Astrocyte (in vitro differentiated cells and primary cell): ENCODE measurements around the gene EMC1. TPM values are rescaled to one million over a fixed set of nuclear protein-coding genes. Genes with fewer than 3 reads are reported as not detected.
A peak's percentile ranks its signal among the peaks of the same experiment; 100 is the strongest.

Source experiments
- DNase-seq: peaks from one replicate; pipeline ENCODE4 v3.0.0-alpha.2; 2010; ENCODE audit warnings: low read depth
- FAIRE-seq: peaks from 2 replicates; lab custom pipeline; 2011; peaks lifted over from hg19 to GRCh38; lab: Jason Lieb, UNC
- H2AFZ ChIP-seq: 2 replicates; pipeline ENCODE4 v1.6.0; 2012; ENCODE audit warnings: low read depth, low read length, inconsistent platforms
- H3K27ac ChIP-seq: 2 replicates; pipeline ENCODE4 v1.5.1; 2011; ENCODE audit warnings: low read depth, low read length, inconsistent platforms
- H3K27me3 ChIP-seq: 2 replicates; pipeline ENCODE4 v1.6.0; 2011; ENCODE audit warnings: low read length, inconsistent platforms; ENCODE audit not compliant: insufficient read depth
- H3K36me3 ChIP-seq: 2 replicates; pipeline ENCODE4 v1.5.1; 2011; ENCODE audit warnings: low read length, inconsistent platforms; ENCODE audit not compliant: insufficient read depth
- H3K4me1 ChIP-seq: 2 replicates; pipeline ENCODE4 v1.5.1; 2011; ENCODE audit warnings: low read length, inconsistent platforms; ENCODE audit not compliant: insufficient read depth
- H3K4me2 ChIP-seq: 2 replicates; pipeline ENCODE4 v1.6.0; 2012; ENCODE audit warnings: low read length, inconsistent platforms
- H3K4me3 ChIP-seq: 2 replicates; pipeline ENCODE4 v1.5.1; 2011; ENCODE audit warnings: low read depth, mild to moderate bottlenecking, low read length, inconsistent platforms; ENCODE audit not compliant: insufficient read depth
- H3K79me2 ChIP-seq: 2 replicates; pipeline ENCODE4 v1.6.0; 2012; ENCODE audit warnings: mild to moderate bottlenecking, low read length, inconsistent platforms; ENCODE audit not compliant: insufficient read depth
- H3K9ac ChIP-seq: 2 replicates; pipeline ENCODE4 v1.6.0; 2012; ENCODE audit warnings: mild to moderate bottlenecking, low read length, inconsistent platforms
- H3K9me3 ChIP-seq: 2 replicates; pipeline ENCODE4 v1.5.1; 2012; ENCODE audit warnings: low read depth, mild to moderate bottlenecking, low read length, inconsistent platforms; ENCODE audit not compliant: insufficient read depth
- H4K20me1 ChIP-seq: 2 replicates; pipeline ENCODE4 v1.6.0; 2012; ENCODE audit warnings: low read length, inconsistent platforms; ENCODE audit not compliant: insufficient read depth
- H3K27ac Mint-ChIP-seq: one replicate; pipeline ENCODE4 v1.8.0; 2021; ENCODE audit warnings: mild to moderate bottlenecking, mixed read lengths; ENCODE audit not compliant: unreplicated experiment
- H3K27me3 Mint-ChIP-seq: one replicate; pipeline ENCODE4 v1.8.0; 2021; ENCODE audit warnings: low read depth, mixed read lengths; ENCODE audit not compliant: unreplicated experiment
- H3K36me3 Mint-ChIP-seq: one replicate; pipeline ENCODE4 v1.8.0; 2021; ENCODE audit warnings: low read depth, mixed read lengths; ENCODE audit not compliant: unreplicated experiment
- H3K4me1 Mint-ChIP-seq: one replicate; pipeline ENCODE4 v1.8.0; 2021; ENCODE audit warnings: low read depth, mixed read lengths; ENCODE audit not compliant: unreplicated experiment
- H3K4me3 Mint-ChIP-seq: one replicate; pipeline ENCODE4 v1.8.0; 2021; ENCODE audit warnings: mild to moderate bottlenecking, moderate library complexity, mixed read lengths; ENCODE audit not compliant: unreplicated experiment
- H3K9me3 Mint-ChIP-seq: one replicate; pipeline ENCODE4 v1.8.0; 2021; ENCODE audit warnings: mild to moderate bottlenecking, mixed read lengths; ENCODE audit not compliant: unreplicated experiment
- CTCF ChIP-seq: IDR thresholded peaks from 2 replicates; pipeline ENCODE4 v1.5.1; 2011; ENCODE audit warnings: low read depth, mild to moderate bottlenecking, inconsistent platforms, low read length, moderate library complexity; ENCODE audit not compliant: insufficient read depth
- EZH2 ChIP-seq: IDR thresholded peaks from 2 replicates; pipeline ENCODE4 v1.6.1; 2012; ENCODE audit warnings: mild to moderate bottlenecking, low read length, inconsistent platforms; ENCODE audit not compliant: insufficient read depth
- total RNA-seq: library from RNA; stranded (reverse); gene quantifications from 2 replicates; pipeline ENCODE4 v1.2.1, GENCODE V29; 2021

EMC1 gene
- total RNA-seq, 1 donor from 2014 or later, result 89.3 TPM

- peaks cover 22% of the 10 kb centered on the region for H3K36me3 Mint-ChIP-seq
- TF ChIP-seq CTCF (no peak), EZH2 (no peak)
- Histone ChIP-seq H3K4me3 (no peak overlapping the region), H3K27me3 (no peaks in the 10 kb centered on the region), H4K20me1 (peaks cover 63% of the 10 kb centered on the region), H3K4me2 (peak overlapping the region; percentile 10), H3K9me3 (no peaks in the 10 kb centered on the region), H2AFZ (no peak overlapping the region), H3K9ac (no peak overlapping the region), H3K36me3 (peaks cover 81% of the 10 kb centered on the region), H3K4me1 (peaks cover 12% of the 10 kb centered on the region), H3K27ac (no peak overlapping the region), H3K79me2 (no peaks in the 10 kb centered on the region)
- peak overlapping the region; percentile 45 for H3K4me3 Mint-ChIP-seq
- H3K27me3 Mint-ChIP-seq, result no peaks in the 10 kb centered on the region
- H3K4me1 Mint-ChIP-seq, result peaks cover 31% of the 10 kb centered on the region
- peak overlapping the region; percentile 11 for H3K27ac Mint-ChIP-seq
- no peaks in the 10 kb centered on the region for H3K9me3 Mint-ChIP-seq
- DNase-seq, result peak; percentile 48
- peak; percentile 47 for FAIRE-seq
Measured at GRCh38 chr1:19169642-19170041, 81.7 kb downstream of the EMC1 start.

GRCh38 chr1:19167140-19167539 lies 84.2 kb downstream of the EMC1 start:
- Histone ChIP-seq H3K4me2 (no peak overlapping the region), H3K27me3 (no peaks in the 10 kb centered on the region)

More at GRCh38 chr1:19167140-19167539, 84.2 kb downstream of the EMC1 start:
- no peak overlapping the region for H3K4me3 ChIP-seq
- peaks cover 84% of the 10 kb centered on the region for H3K36me3 ChIP-seq
- H3K9me3 ChIP-seq, result no peaks in the 10 kb centered on the region
- H3K4me1 ChIP-seq, result peaks cover 19% of the 10 kb centered on the region
- Mint-ChIP-seq H3K4me3 (no peak overlapping the region), H3K4me1 (peaks cover 42% of the 10 kb centered on the region), H3K27ac (no peak overlapping the region), H3K9me3 (no peaks in the 10 kb centered on the region), H3K36me3 (peaks cover 40% of the 10 kb centered on the region), H3K27me3 (no peaks in the 10 kb centered on the region)
- DNase-seq (no peak), FAIRE-seq (no peak)
- no peak overlapping the region for H3K27ac ChIP-seq
- H3K79me2 ChIP-seq, result no peaks in the 10 kb centered on the region
- H4K20me1 ChIP-seq, result peaks cover 66% of the 10 kb centered on the region
- no peak overlapping the region for H2AFZ ChIP-seq
- no peak overlapping the region for H3K9ac ChIP-seq
- no peak for TF ChIP-seq EZH2
- no peak for TF ChIP-seq CTCF
